ENCODE data around the gene UNC5C. TPM values are rescaled to one million over a fixed set of nuclear protein-coding genes. Genes with fewer than 3 reads are reported as not detected.

The UNC5C gene
- total and polyA plus RNA-seq, 2 of the 8 experiments (the other 6 are each of a cell fraction or from before 2014, with no cell fraction given): 0.30 to 1.3 TPM

GRCh38 chr4:95367824-95368223 lies 180.9 kb downstream of the UNC5C start (continued):
- no peak for TF ChIP-seq ATF3 (IDR thresholded peaks at IDR 0.05; ENCODE audit: insufficient read depth, low read depth, low read length)
- TF ChIP-seq RFX5 (IDR thresholded peaks at IDR 0.05; ENCODE audit: borderline replicate concordance, low read depth, low read length): no peak
